SK-N-SH treated with all-trans-retinoic acid at 6 μM for 48 hours (cell line): ENCODE results near the gene EPC2.

Experiments used
- ATAC-seq: fragments of 200-7000 bp; cut with Tn5 transposase; 3 replicates; pipeline ENCODE4 v1.9.1; 2020; ENCODE audit warnings: mild to moderate bottlenecking, moderate library complexity
- ARNTL ChIP-seq: fragments of 450-650 bp; formaldehyde crosslinking; IDR thresholded peaks from 2 replicates; pipeline ENCODE4 v1.5.0; 2020; ENCODE audit warnings: low read depth, mild to moderate bottlenecking, moderate library complexity, borderline replicate concordance
- BACH2 ChIP-seq: fragments of 250-450 bp; sonication (Bioruptor Pico); IDR thresholded peaks from 2 replicates; pipeline ENCODE4 v1.9.0; 2021; ENCODE audit warnings: mild to moderate bottlenecking, borderline replicate concordance
- CSDC2 ChIP-seq: fragments of 250-450 bp; sonication (Bioruptor Pico); IDR thresholded peaks from 2 replicates; pipeline ENCODE4 v1.5.0; 2020; ENCODE audit warnings: mild to moderate bottlenecking, moderate library complexity
- CSRNP3 ChIP-seq: fragments of 250-450 bp; sonication (Bioruptor Pico); IDR thresholded peaks from 2 replicates; pipeline ENCODE4 v1.5.1; 2021; ENCODE audit warnings: mild to moderate bottlenecking, moderate library complexity
- ESRRG ChIP-seq: fragments of 250-450 bp; sonication (Bioruptor Pico); IDR thresholded peaks from 2 replicates; pipeline ENCODE4 v1.6.1; 2021; ENCODE audit warnings: mild to moderate bottlenecking
- GLIS3 ChIP-seq: fragments of 250-450 bp; sonication (Bioruptor Pico); IDR thresholded peaks from 2 replicates; pipeline ENCODE4 v1.5.0; 2020; ENCODE audit warnings: mild to moderate bottlenecking, moderate library complexity
- ISL1 ChIP-seq: fragments of 250-450 bp; sonication (Bioruptor Pico); IDR thresholded peaks from 2 replicates; pipeline ENCODE4 v2.1.2; 2022; ENCODE audit warnings: mild to moderate bottlenecking, moderate library complexity
- OSR1 ChIP-seq: fragments of 250-450 bp; sonication (Bioruptor Pico); IDR thresholded peaks from 2 replicates; pipeline ENCODE4 v1.8.0; 2022; ENCODE audit warnings: moderate library complexity, mild to moderate bottlenecking, inconsistent platforms
- POU6F1 ChIP-seq: fragments of 250-450 bp; sonication (Bioruptor Pico); IDR thresholded peaks from 2 replicates; pipeline ENCODE4 v1.8.0; 2021; ENCODE audit warnings: low read depth, mild to moderate bottlenecking, moderate library complexity, borderline replicate concordance
- PPARA ChIP-seq: fragments of 250-450 bp; sonication (Bioruptor Pico); IDR thresholded peaks from 2 replicates; pipeline ENCODE4 v1.5.0; 2020; ENCODE audit warnings: mild to moderate bottlenecking, borderline replicate concordance
- RARB ChIP-seq: fragments of 250-450 bp; sonication (Bioruptor Pico); IDR thresholded peaks from 2 replicates; pipeline ENCODE4 v1.8.0; 2021; ENCODE audit warnings: mild to moderate bottlenecking, moderate library complexity
- SNAI2 ChIP-seq: fragments of 250-450 bp; sonication (Bioruptor Pico); IDR thresholded peaks from 2 replicates; pipeline ENCODE4 v1.5.0; 2020; ENCODE audit warnings: mild to moderate bottlenecking, moderate library complexity
- TCF4 ChIP-seq: fragments of 250-450 bp; sonication (Bioruptor Pico); IDR thresholded peaks from 2 replicates; pipeline ENCODE4 v1.8.0; 2021; ENCODE audit warnings: mild to moderate bottlenecking, moderate library complexity, borderline replicate concordance
- TOX ChIP-seq: fragments of 250-450 bp; sonication (Bioruptor Pico); IDR thresholded peaks from 2 replicates; pipeline ENCODE4 v1.8.0; 2021; ENCODE audit warnings: mild to moderate bottlenecking, moderate library complexity, borderline replicate concordance
- TSHZ2 ChIP-seq: fragments of 250-450 bp; sonication (Bioruptor Pico); IDR thresholded peaks from 2 replicates; pipeline ENCODE4 v1.5.0; 2020; ENCODE audit warnings: mild to moderate bottlenecking, moderate library complexity
- ZC3H10 ChIP-seq: fragments of 250-450 bp; sonication (Bioruptor Pico); IDR thresholded peaks from 2 replicates; pipeline ENCODE4 v1.5.1; 2021; ENCODE audit warnings: mild to moderate bottlenecking, moderate library complexity
- ZFP3 ChIP-seq: fragments of 250-450 bp; sonication (Bioruptor Pico); IDR thresholded peaks from 2 replicates; pipeline ENCODE4 v1.5.0; 2020; ENCODE audit warnings: mild to moderate bottlenecking, moderate library complexity
- ZFP30 ChIP-seq: fragments of 450-650 bp; formaldehyde crosslinking; IDR thresholded peaks from 2 replicates; pipeline ENCODE4 v1.5.0; 2022; ENCODE audit warnings: mild to moderate bottlenecking, moderate library complexity
- ZNF70 ChIP-seq: fragments of 450-650 bp; formaldehyde crosslinking; IDR thresholded peaks from 2 replicates; pipeline ENCODE4 v1.5.0; 2020; ENCODE audit warnings: mild to moderate bottlenecking, moderate library complexity
- ZNF8 ChIP-seq: fragments of 450-650 bp; formaldehyde crosslinking; IDR thresholded peaks from 2 replicates; pipeline ENCODE4 v1.5.0; 2020; ENCODE audit warnings: mild to moderate bottlenecking, moderate library complexity
- TF ChIP-seq, protein P1 (sequence below): fragments of 250-450 bp; sonication (Bioruptor Pico); IDR thresholded peaks from 2 replicates; pipeline ENCODE4 v1.8.0; 2020; ENCODE audit warnings: mild to moderate bottlenecking, moderate library complexity, borderline replicate concordance
- TF ChIP-seq, protein P2 (sequence below): fragments of 250-450 bp; sonication (Bioruptor Pico); IDR thresholded peaks from 2 replicates; pipeline ENCODE4 v1.5.1; 2020; ENCODE audit warnings: low read depth, mild to moderate bottlenecking, moderate library complexity

Gene EPC2

DNA sequence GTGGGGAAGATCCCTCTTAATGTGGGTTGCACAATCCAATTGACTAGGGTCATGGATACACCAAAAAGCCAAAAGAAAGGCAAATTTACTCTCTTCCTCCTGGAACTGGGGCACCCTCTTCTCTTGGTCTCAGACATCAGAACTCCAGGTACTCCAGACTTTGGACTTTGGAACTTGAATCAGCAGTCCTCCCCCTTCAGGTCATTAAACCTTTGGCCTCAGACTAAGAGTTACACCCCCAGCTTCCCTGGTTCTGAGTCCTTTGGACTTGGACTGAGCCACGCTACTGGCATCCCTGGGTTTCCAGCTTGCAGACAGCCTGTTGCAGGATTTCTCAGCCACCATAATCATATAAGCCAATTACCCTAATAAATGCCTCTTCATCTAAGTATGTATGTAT, 179.6 kb downstream of the EPC2 start:
- no peak for TF ChIP-seq GLIS3 (CRISPR knock-in tag)
- TF ChIP-seq CSRNP3 (CRISPR knock-in tag), result no peak
- TF ChIP-seq ZNF8 (CRISPR knock-in tag), result no peak
- TF ChIP-seq OSR1 (CRISPR knock-in tag), result no peak
- TF ChIP-seq CSDC2 (CRISPR knock-in tag), result no peak
- TF ChIP-seq ISL1 (CRISPR knock-in tag), result no peak
- TF ChIP-seq BACH2 (CRISPR knock-in tag), result no peak
- TF ChIP-seq, protein P1, sequence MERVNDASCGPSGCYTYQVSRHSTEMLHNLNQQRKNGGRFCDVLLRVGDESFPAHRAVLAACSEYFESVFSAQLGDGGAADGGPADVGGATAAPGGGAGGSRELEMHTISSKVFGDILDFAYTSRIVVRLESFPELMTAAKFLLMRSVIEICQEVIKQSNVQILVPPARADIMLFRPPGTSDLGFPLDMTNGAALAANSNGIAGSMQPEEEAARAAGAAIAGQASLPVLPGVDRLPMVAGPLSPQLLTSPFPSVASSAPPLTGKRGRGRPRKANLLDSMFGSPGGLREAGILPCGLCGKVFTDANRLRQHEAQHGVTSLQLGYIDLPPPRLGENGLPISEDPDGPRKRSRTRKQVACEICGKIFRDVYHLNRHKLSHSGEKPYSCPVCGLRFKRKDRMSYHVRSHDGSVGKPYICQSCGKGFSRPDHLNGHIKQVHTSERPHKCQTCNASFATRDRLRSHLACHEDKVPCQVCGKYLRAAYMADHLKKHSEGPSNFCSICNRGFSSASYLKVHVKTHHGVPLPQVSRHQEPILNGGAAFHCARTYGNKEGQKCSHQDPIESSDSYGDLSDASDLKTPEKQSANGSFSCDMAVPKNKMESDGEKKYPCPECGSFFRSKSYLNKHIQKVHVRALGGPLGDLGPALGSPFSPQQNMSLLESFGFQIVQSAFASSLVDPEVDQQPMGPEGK (CRISPR knock-in tag), result no peak
- no peak for TF ChIP-seq POU6F1 (CRISPR knock-in tag)
- no peak for TF ChIP-seq ZNF70 (CRISPR knock-in tag)
- no peak for TF ChIP-seq ZFP30
- TF ChIP-seq ZFP3 (CRISPR knock-in tag), result no peak
- no peak for TF ChIP-seq TSHZ2 (CRISPR knock-in tag)
- TF ChIP-seq RARB (CRISPR knock-in tag), result no peak
- TF ChIP-seq TOX (CRISPR knock-in tag), result no peak
- no peak for TF ChIP-seq TCF4 (CRISPR knock-in tag)
- no peak for TF ChIP-seq ARNTL (CRISPR knock-in tag)
- no peak for TF ChIP-seq ZC3H10
- TF ChIP-seq ESRRG, result no peak
- TF ChIP-seq SNAI2 (CRISPR knock-in tag), result no peak
- ATAC-seq, result no peak

DNA sequence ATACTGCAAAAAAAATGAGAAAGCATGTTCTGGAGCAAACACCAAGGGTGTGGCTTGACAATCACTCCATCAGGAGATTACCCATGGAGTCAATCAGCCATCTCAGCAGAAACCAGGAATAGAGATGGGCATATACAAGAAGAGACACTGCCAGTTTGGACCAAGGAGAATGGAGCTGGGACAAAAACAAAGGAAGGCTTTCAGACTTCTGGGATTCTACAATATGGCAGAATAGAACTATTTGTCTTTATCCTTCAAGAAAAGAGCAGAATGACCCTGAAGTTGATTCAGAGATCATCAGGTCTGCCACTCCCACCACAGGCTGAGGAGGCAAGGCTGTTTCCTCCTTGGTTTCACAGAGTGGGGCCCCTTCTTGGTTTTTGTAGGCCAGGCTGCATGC, 182.2 kb downstream of the EPC2 start:
- TF ChIP-seq OSR1 (CRISPR knock-in tag), result no peak
- TF ChIP-seq RARB (CRISPR knock-in tag), result no peak
- no peak for TF ChIP-seq ZNF8 (CRISPR knock-in tag)
- no peak for TF ChIP-seq BACH2 (CRISPR knock-in tag)
- no peak for TF ChIP-seq CSDC2 (CRISPR knock-in tag)
- no peak for TF ChIP-seq PPARA (CRISPR knock-in tag)
- no peak for TF ChIP-seq ZFP3 (CRISPR knock-in tag)
- TF ChIP-seq ARNTL (CRISPR knock-in tag), result no peak
- TF ChIP-seq TCF4 (CRISPR knock-in tag), result no peak
- no peak for TF ChIP-seq ESRRG
- no peak for TF ChIP-seq ZFP30
- TF ChIP-seq, protein P2, sequence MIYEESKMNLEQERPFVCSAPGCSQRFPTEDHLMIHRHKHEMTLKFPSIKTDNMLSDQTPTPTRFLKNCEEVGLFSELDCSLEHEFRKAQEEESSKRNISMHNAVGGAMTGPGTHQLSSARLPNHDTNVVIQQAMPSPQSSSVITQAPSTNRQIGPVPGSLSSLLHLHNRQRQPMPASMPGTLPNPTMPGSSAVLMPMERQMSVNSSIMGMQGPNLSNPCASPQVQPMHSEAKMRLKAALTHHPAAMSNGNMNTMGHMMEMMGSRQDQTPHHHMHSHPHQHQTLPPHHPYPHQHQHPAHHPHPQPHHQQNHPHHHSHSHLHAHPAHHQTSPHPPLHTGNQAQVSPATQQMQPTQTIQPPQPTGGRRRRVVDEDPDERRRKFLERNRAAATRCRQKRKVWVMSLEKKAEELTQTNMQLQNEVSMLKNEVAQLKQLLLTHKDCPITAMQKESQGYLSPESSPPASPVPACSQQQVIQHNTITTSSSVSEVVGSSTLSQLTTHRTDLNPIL, result no peak
- TF ChIP-seq ISL1 (CRISPR knock-in tag), result no peak
- no peak for TF ChIP-seq TSHZ2 (CRISPR knock-in tag)
- TF ChIP-seq, protein P1 (CRISPR knock-in tag), result no peak

More for the DNA sequence above, 182.2 kb downstream of the EPC2 start:
- no peak for ATAC-seq
